Ramos (cell line): ENCODE measurements around the gene PRIM2.
"Not testable (repeated sequence)": the region's sequence is repeated elsewhere in the genome, so short reads cannot be mapped to it uniquely, and the experiment has no call there.

ENCODE experiments used
- in situ Hi-C: fragments of 300-500 bp; cut with MboI; formaldehyde crosslinking; loops from one replicate; pipeline ENCODE4 v1.14.3; 2022; ENCODE audit warnings: low sequenced_read_pairs; ENCODE audit not compliant: unreplicated experiment

The PRIM2 gene, protein sequence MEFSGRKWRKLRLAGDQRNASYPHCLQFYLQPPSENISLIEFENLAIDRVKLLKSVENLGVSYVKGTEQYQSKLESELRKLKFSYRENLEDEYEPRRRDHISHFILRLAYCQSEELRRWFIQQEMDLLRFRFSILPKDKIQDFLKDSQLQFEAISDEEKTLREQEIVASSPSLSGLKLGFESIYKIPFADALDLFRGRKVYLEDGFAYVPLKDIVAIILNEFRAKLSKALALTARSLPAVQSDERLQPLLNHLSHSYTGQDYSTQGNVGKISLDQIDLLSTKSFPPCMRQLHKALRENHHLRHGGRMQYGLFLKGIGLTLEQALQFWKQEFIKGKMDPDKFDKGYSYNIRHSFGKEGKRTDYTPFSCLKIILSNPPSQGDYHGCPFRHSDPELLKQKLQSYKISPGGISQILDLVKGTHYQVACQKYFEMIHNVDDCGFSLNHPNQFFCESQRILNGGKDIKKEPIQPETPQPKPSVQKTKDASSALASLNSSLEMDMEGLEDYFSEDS

GRCh38 chr6:57317060-57317943 lies at the start of gene PRIM2:
PRIM2 (plus strand) TSS chr6:57317630; CDS start chr6:57318446, 816 bp downstream.
- in situ Hi-C loops = loop anchor here (5.0 kb wide), 1 partner anchor 405 kb away; no protein-coding TSS in a partner anchor

DNA sequence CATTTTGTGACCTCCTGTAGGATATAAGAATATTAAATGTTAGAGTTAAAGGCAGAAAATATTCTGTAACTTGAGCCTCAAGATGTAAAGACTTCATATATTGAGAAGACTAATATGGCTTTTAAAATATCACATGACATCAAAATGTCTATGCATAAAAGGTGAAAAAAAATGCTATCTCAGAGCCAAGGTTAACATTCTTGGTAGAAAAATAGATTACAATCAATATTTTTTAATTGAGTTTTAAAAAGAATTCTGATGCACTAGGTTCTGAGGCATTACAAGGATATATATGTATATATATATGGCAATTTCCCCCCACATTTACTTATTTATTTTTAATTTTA lies 49.2 kb upstream of the PRIM2 start:
- in situ Hi-C loops = no loop called here

- in situ Hi-C loops = not testable (repeated sequence)
These were observed 43.2 kb upstream of the PRIM2 start for GRCh38 chr6:57274113-57274824.

GRCh38 chr6:57275384-57275783 lies 42.0 kb upstream of the PRIM2 start:
- in situ Hi-C loops = no loop called here

DNA sequence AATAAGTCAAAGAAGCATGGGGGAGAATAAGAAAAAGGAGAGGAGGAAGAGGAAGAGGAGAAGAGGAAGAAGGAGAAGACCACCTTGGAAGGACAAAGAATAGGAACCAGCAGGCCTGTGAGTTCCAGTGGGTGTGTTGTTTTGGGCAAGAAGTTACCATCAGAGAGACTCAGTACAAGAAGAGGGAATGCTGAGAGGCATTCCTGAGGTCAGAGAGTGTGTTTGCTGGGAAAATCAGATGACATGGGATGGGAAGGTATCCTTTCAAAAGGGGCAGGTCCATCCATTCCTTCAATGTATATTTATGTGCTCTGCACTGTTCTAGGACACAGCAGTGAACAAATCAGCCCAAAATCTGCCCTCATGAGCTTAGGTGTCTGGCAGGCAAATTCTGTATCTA lies 40.5 kb upstream of the PRIM2 start:
- in situ Hi-C loops = no loop called here

- in situ Hi-C loops = no loop called here
These were observed 38.9 kb upstream of the PRIM2 start for GRCh38 chr6:57278570-57278969.

- in situ Hi-C loops = no loop called here
These were observed 38.4 kb upstream of the PRIM2 start for GRCh38 chr6:57279013-57279412.

GRCh38 chr6:57283106-57283505 lies 34.3 kb upstream of the PRIM2 start:
- in situ Hi-C loops = no loop called here

- in situ Hi-C loops = no loop called here
These were observed 33.4 kb upstream of the PRIM2 start for GRCh38 chr6:57283911-57284455.

DNA sequence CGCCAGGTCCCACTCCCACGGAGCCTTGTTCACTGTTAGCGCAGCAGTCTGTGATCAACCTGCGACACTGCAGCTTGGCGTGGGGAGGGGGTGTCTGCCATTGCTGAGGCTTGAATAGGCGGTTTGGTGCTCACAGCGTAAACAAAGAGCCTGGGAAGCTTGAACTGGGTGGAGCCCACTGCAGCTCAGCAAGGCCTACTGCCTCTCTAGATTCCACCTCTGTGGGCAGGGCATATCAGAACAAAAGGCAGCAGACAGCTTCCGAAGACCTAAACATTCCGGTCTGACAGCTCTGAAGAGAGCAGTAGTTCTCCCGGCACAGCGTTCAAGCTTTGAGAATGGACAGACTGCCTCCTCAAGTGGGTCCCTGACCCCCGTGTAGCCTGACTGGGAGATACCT lies 29.3 kb upstream of the PRIM2 start:
- in situ Hi-C loops = not testable (repeated sequence)

GRCh38 chr6:57293472-57293871 lies 24.0 kb upstream of the PRIM2 start:
- in situ Hi-C loops = not testable (repeated sequence)

GRCh38 chr6:57294862-57295445 lies 22.5 kb upstream of the PRIM2 start:
- in situ Hi-C loops = no loop called here

- in situ Hi-C loops = no loop called here
These were observed 19.9 kb upstream of the PRIM2 start for GRCh38 chr6:57297505-57297904.

GRCh38 chr6:57298741-57299140 lies 18.7 kb upstream of the PRIM2 start:
- in situ Hi-C loops = no loop called here

GRCh38 chr6:57301757-57302156 lies 15.7 kb upstream of the PRIM2 start:
- in situ Hi-C loops = no loop called here

DNA sequence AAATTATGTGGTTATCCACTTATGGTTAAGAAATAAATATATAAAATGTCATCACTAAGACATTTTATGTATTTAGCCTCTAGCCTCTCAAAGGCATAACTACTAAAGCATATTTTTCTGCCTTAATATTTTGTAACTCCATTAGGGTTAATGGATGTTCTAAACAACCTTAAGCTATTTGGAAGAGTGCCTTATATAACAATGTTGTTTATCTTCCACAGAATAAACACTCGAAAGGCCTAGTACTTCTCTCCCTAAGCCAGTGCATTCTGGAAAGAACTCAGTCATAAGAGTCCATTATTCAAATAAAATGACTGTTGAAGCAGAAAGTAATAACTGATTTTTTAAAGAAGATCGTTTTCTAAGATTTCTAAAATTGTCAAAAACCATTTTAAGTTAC lies 15.0 kb upstream of the PRIM2 start:
- in situ Hi-C loops = no loop called here

DNA sequence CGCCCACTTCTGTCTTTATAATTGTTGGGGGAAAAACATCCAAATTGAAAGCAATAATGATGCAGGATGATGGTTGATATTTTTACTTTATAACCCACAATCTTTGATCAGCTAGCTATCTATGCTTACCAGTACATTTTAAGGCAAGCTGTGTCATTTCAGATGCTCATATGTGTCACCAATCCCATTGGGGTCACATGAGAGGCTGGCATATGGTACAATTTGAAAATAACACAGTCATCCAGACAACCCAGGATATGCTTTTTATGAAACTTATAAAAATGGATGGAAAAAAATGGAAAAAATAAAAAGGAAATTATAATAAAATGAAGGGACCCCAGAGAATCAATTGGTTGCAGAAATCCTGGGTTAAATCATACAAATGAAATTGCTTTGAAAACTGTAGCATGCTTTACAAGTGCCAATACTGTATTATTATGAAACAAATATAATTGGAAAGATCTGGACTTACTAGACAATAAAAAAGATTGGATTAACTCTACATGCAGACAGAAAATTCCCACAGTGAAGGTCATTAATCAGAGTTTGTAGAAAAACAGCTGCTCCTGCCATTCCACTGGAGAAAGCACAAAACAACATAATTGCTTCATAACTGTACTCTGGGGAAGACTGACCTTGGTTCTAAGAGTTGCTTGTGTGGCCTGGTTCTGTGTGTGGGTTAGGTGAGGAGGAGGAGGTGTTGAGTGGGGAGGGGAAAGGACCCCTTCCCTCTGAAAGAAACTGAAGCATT lies 13.3 kb upstream of the PRIM2 start:
- in situ Hi-C loops = no loop called here

DNA sequence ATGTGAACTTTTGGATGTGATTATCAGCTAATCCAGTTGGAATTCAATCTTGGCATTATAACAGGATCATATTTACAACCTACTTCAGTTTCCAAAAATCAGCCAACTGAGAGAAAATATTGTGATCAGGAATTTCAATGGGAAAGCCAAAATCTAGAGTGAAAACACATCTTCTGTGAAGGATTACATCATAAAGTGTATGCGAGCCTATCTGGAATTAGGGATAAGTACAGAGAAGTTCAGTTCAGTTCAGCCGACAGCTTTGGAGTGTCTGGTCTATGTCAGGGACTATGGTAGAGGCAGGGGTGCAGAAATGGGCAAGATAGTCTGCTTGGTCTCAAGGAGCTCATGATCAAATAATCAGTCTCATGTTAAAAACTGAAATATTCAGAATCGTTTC lies 12.3 kb upstream of the PRIM2 start:
- in situ Hi-C loops = no loop called here

DNA sequence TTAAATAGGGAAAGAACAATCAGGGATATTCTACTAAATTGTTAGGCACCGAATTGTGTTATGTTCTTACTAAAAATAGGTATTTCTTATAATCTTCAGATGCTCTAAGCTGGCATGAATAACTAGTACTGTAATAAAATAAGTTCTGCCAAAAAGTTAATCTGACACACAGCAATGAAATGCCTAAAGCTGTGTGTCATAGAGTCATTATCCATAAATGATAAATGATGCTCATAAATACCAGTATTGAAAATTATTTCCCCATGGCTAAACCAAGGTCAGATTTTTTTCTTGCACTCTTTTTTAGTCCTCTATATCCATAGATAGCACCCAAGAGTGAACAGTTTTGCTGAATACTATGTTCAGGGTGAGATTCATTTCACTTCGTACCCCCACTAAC lies 11.7 kb upstream of the PRIM2 start:
- in situ Hi-C loops = no loop called here
